ENCODE data around the gene CRACR2A.

CRACR2A gene

GRCh38 chr12:3704512-3705353 lies 48.2 kb downstream of the CRACR2A start:
- no peaks in the 10 kb centered on the region for H3K27me3 ChIP-seq (replicated peaks; ENCODE audit: insufficient read depth, low read length)
- H3K9me3 ChIP-seq (replicated peaks; ENCODE audit: insufficient read depth, low read length), result no peaks in the 10 kb centered on the region
- H3K79me2 ChIP-seq (ENCODE audit: low read length), result no peaks in the 10 kb centered on the region
- H3K4me2 ChIP-seq (ENCODE audit: low read depth, low read length), result peak overlapping the region; percentile 58
- DNase-seq, result peak; percentile 29
- no peak overlapping the region for H3K27ac ChIP-seq (ENCODE audit: low read length)
- H2AFZ ChIP-seq (ENCODE audit: low read length), result no peak overlapping the region
- no peaks in the 10 kb centered on the region for H3F3A ChIP-seq (ENCODE audit: insufficient read depth, low read length)
- H3K4me1 ChIP-seq (ENCODE audit: low read length), result no peaks in the 10 kb centered on the region
- H3K9me2 ChIP-seq (replicated peaks; ENCODE audit: insufficient read depth, low read length), result no peaks in the 10 kb centered on the region
- TF ChIP-seq EZH2 (optimal IDR thresholded peaks at IDR 0.05; ENCODE audit: low read depth, low read length) (no peak), EZH2phosphoT487 (IDR thresholded peaks at IDR 0.05; ENCODE audit: low read length) (no peak)
- TF ChIP-seq, protein P1, sequence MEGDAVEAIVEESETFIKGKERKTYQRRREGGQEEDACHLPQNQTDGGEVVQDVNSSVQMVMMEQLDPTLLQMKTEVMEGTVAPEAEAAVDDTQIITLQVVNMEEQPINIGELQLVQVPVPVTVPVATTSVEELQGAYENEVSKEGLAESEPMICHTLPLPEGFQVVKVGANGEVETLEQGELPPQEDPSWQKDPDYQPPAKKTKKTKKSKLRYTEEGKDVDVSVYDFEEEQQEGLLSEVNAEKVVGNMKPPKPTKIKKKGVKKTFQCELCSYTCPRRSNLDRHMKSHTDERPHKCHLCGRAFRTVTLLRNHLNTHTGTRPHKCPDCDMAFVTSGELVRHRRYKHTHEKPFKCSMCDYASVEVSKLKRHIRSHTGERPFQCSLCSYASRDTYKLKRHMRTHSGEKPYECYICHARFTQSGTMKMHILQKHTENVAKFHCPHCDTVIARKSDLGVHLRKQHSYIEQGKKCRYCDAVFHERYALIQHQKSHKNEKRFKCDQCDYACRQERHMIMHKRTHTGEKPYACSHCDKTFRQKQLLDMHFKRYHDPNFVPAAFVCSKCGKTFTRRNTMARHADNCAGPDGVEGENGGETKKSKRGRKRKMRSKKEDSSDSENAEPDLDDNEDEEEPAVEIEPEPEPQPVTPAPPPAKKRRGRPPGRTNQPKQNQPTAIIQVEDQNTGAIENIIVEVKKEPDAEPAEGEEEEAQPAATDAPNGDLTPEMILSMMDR (IDR thresholded peaks at IDR 0.05; ENCODE audit: low read length), result no peak
- H3K36me3 ChIP-seq (replicated peaks; ENCODE audit: insufficient read depth, low read length), result no peaks in the 10 kb centered on the region
- peak overlapping the region; percentile 20; the same call in 1 of the 2 replicates for H3K4me3 ChIP-seq (ENCODE audit: low read length)
- peak overlapping the region; percentile 6; the same call in 1 of the 2 replicates for H3K9ac ChIP-seq (ENCODE audit: low read length)
- no peaks in the 10 kb centered on the region for H4K20me1 ChIP-seq (ENCODE audit: insufficient read depth, low read length)

- Histone ChIP-seq H3K9ac (ENCODE audit: low read length) (no peak overlapping the region), H3K4me1 (ENCODE audit: low read length) (no peaks in the 10 kb centered on the region), H3K27me3 (replicated peaks; ENCODE audit: insufficient read depth, low read length) (no peaks in the 10 kb centered on the region), H3K9me2 (replicated peaks; ENCODE audit: insufficient read depth, low read length) (no peaks in the 10 kb centered on the region), H3F3A (ENCODE audit: insufficient read depth, low read length) (no peaks in the 10 kb centered on the region), H3K36me3 (replicated peaks; ENCODE audit: insufficient read depth, low read length) (no peaks in the 10 kb centered on the region), H3K27ac (ENCODE audit: low read length) (no peak overlapping the region), H3K9me3 (replicated peaks; ENCODE audit: insufficient read depth, low read length) (no peaks in the 10 kb centered on the region), H3K4me3 (ENCODE audit: low read length) (no peak overlapping the region), H4K20me1 (ENCODE audit: insufficient read depth, low read length) (no peaks in the 10 kb centered on the region), H2AFZ (ENCODE audit: low read length) (no peak overlapping the region), H3K4me2 (ENCODE audit: low read depth, low read length) (no peak overlapping the region), H3K79me2 (ENCODE audit: low read length) (no peaks in the 10 kb centered on the region)
- DNase-seq, result no peak
- TF ChIP-seq EZH2phosphoT487 (IDR thresholded peaks at IDR 0.05; ENCODE audit: low read length) (no peak), EZH2 (optimal IDR thresholded peaks at IDR 0.05; ENCODE audit: low read depth, low read length) (no peak)
- TF ChIP-seq, protein P1 (IDR thresholded peaks at IDR 0.05; ENCODE audit: low read length), result no peak
Observed at GRCh38 chr12:3700861-3701260, 52.0 kb downstream of the CRACR2A start.

DNA sequence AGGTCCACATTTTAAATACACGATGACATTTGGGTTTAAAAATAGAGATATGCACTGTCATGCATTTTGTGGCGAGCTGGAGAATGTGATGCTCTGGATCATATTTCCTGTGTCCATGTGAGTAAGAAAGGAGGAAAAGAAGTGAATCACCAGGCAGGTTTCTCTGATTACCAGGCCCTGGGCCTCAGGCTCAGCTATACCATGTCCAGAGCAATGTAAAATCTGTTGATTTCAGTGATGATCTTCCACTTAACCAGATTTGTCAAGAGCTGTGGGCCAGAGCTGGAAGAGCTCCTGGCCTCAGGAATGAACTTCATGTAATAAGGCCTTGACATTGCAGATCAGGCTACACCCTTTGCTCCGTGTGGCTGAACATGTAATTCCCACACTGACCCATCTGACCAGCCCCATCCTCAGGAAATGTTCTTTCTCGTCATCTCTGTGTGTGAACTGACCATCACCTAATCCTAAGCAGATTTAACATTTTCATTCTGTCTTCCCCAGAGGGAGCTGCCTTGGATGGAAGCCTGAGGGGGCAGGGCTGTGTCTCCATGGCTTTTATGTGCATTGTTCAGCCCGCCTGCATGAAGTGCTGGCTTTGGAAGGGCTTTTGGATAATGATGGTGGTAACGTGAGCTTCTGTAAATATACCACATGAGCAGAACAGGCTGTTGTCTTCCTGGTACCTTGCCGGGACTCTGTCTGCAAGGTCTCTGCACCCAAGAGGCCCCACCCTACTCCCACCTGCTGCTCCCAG lies 54.5 kb downstream of the CRACR2A start:
- H3K9me2 ChIP-seq (replicated peaks; ENCODE audit: insufficient read depth, low read length), result no peaks in the 10 kb centered on the region
- no peaks in the 10 kb centered on the region for H3K36me3 ChIP-seq (replicated peaks; ENCODE audit: insufficient read depth, low read length)
- H3K9me3 ChIP-seq (replicated peaks; ENCODE audit: insufficient read depth, low read length), result no peaks in the 10 kb centered on the region
- TF ChIP-seq, protein P1 (IDR thresholded peaks at IDR 0.05; ENCODE audit: low read length), result no peak
- H3F3A ChIP-seq (ENCODE audit: insufficient read depth, low read length), result no peaks in the 10 kb centered on the region
- no peak overlapping the region for H3K4me2 ChIP-seq (ENCODE audit: low read depth, low read length)
- H3K4me1 ChIP-seq (ENCODE audit: low read length), result no peaks in the 10 kb centered on the region
- H2AFZ ChIP-seq (ENCODE audit: low read length), result no peak overlapping the region
- no peak overlapping the region for H3K9ac ChIP-seq (ENCODE audit: low read length)
- H3K4me3 ChIP-seq (ENCODE audit: low read length), result no peak overlapping the region
- DNase-seq, result no peak
- no peak overlapping the region for H3K27ac ChIP-seq (ENCODE audit: low read length)
- H3K79me2 ChIP-seq (ENCODE audit: low read length), result no peaks in the 10 kb centered on the region
- no peaks in the 10 kb centered on the region for H4K20me1 ChIP-seq (ENCODE audit: insufficient read depth, low read length)
- no peaks in the 10 kb centered on the region for H3K27me3 ChIP-seq (replicated peaks; ENCODE audit: insufficient read depth, low read length)

Measured in MM.1S (cell line).